SU-DHL-6 (cell line): ENCODE data around the gene MEF2D.

Experiments used
- EZH2phosphoT487 ChIP-seq: fragments of 200-600 bp; sonication (generic), shearing (Covaris generic); conservative IDR thresholded peaks from 2 replicates; pipeline ENCODE4 v1.6.1; 2018; ENCODE audit warnings: mild to moderate bottlenecking, antibody characterized with exemption, low read length, moderate library complexity, mixed read lengths
- TF ChIP-seq, protein P1 (sequence below): fragments of 200-600 bp; sonication (generic); IDR thresholded peaks from one replicate; pipeline ENCODE4 v1.5.1; 2017; ENCODE audit warnings: antibody characterized with exemption, mild to moderate bottlenecking, low read length, moderate library complexity; ENCODE audit not compliant: insufficient read depth, poor library complexity, severe bottlenecking

DNA sequence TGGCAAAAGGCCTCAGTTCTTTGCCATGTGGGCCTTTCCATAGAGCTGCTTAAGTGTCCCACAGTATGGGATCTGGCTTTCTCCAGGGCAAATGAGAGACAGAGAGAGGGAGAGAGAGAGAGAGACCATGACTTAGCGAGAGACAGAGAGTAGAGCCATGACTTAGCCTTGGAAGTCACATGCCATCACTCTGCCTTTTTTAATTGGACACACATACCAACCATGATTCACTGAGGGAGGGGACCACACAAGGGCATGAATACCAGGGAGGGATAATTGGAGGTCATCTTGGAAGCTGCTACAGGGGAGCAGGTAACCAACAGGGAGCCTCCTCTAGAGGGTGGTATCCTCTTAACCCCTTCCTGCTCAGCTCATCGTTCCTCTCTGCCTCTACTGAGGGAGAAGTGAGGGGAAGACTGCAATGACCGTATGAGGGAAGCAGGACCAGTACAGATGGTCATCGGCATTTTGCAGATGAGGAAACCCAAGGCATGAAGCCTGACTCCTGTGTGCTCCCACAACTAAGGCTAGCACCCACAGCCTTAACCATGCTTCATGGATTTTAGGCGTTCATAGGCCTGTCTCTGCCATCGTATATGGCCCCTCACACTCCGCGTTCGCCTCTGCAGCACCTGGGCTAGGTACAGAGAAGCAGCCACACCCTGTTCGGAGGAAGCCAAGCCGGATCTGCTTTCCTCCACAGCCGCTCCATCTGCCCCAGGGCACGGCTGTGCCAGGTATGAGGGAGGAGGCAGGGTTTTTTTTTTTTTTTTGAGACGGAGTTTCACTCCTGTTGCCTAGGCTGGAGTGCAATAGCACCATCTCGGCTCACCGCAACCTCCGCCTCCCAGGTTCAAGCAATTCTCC, 38.6 kb downstream of the MEF2D start:
- TF ChIP-seq, protein P1, sequence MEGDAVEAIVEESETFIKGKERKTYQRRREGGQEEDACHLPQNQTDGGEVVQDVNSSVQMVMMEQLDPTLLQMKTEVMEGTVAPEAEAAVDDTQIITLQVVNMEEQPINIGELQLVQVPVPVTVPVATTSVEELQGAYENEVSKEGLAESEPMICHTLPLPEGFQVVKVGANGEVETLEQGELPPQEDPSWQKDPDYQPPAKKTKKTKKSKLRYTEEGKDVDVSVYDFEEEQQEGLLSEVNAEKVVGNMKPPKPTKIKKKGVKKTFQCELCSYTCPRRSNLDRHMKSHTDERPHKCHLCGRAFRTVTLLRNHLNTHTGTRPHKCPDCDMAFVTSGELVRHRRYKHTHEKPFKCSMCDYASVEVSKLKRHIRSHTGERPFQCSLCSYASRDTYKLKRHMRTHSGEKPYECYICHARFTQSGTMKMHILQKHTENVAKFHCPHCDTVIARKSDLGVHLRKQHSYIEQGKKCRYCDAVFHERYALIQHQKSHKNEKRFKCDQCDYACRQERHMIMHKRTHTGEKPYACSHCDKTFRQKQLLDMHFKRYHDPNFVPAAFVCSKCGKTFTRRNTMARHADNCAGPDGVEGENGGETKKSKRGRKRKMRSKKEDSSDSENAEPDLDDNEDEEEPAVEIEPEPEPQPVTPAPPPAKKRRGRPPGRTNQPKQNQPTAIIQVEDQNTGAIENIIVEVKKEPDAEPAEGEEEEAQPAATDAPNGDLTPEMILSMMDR, result no peak
- no peak for TF ChIP-seq EZH2phosphoT487
